HG02623 (cell line): ENCODE data around the gene ARFRP1.
"Not testable (repeated sequence)": the region's sequence is repeated elsewhere in the genome, so short reads cannot be mapped to it uniquely, and the experiment has no call there.

ENCODE experiments used
- ATAC-seq: cut with Tn5 transposase; IDR thresholded peaks from one replicate; pipeline ENCODE4 v1.9.1; 2021; ENCODE audit warnings: moderate library complexity; ENCODE audit not compliant: unreplicated experiment

ARFRP1 gene

DNA sequence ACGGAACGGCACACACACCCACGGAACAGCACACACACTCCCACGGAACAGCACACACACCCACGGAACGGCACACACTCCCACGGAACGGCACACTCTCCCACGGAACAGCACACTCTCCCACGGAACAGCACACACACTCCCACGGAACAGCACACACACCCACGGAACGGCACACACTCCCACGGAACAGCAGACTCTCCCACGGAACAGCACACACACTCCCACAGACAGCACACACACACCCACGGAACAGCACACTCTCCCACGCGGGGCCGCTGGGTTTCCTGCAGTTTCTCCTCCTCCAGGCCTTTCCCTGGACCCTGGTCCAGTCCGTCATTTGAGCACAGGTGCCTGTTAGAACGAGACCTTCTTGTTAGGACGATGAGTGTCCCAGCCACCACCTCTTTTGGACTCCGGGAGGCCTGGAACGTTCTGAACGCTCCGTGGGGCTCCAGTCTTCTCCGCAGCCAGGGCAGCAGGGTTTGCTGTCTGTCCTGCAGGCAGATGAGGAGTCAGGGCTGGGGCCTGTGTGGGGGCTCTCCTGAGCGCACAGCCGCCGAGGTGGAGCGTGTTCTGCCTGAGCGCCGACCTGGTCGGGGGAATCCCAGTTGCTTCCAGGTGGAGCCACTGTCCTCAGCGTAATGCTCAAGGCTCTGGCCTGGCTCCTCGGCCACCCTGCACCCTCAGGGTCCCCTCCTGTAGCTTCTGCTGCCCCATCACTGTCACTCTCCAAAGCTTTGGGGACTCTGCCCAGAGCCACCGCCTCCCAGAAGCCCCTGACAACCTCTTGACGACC, 28.9 kb downstream of the ARFRP1 start:
- no peak for ATAC-seq

- ATAC-seq = no peak
Observed at GRCh38 chr20:63678071-63678470, 29.7 kb downstream of the ARFRP1 start.

- no peak for ATAC-seq
Observed at GRCh38 chr20:63675681-63676368, 32.0 kb downstream of the ARFRP1 start.

GRCh38 chr20:63673951-63674350, 33.8 kb downstream of the ARFRP1 start:
- no peak for ATAC-seq

- ATAC-seq = no peak
Observed at GRCh38 chr20:63672666-63673065, 35.1 kb downstream of the ARFRP1 start.

GRCh38 chr20:63671695-63672094, 36.1 kb downstream of the ARFRP1 start:
- ATAC-seq = not testable (repeated sequence)

- no peak for ATAC-seq
Observed at GRCh38 chr20:63668351-63668750, 39.4 kb downstream of the ARFRP1 start.

DNA sequence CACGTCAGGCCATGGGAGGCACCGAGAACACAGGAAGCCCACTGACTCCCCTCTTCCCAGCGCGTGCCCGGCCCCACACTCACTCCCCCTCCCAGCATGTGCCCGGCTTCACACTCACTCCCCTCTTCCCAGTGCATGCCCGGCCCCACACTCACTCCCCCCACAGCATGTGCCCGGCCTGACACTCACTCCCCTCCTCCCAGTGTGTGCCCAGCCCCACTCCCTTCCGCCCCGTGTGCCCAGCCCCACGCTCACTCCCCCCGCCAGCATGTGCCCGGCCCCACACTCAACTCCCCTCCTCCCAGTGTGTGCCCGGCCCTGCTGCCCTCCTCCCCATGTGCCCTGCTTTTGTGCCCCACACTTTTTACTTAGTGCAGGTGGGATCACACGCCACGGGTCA, 39.9 kb downstream of the ARFRP1 start:
- ATAC-seq = no peak

GRCh38 chr20:63665708-63666107, 42.1 kb downstream of the ARFRP1 start:
- no peak for ATAC-seq

- no peak for ATAC-seq
Observed at GRCh38 chr20:63664861-63665594, 42.7 kb downstream of the ARFRP1 start.

DNA sequence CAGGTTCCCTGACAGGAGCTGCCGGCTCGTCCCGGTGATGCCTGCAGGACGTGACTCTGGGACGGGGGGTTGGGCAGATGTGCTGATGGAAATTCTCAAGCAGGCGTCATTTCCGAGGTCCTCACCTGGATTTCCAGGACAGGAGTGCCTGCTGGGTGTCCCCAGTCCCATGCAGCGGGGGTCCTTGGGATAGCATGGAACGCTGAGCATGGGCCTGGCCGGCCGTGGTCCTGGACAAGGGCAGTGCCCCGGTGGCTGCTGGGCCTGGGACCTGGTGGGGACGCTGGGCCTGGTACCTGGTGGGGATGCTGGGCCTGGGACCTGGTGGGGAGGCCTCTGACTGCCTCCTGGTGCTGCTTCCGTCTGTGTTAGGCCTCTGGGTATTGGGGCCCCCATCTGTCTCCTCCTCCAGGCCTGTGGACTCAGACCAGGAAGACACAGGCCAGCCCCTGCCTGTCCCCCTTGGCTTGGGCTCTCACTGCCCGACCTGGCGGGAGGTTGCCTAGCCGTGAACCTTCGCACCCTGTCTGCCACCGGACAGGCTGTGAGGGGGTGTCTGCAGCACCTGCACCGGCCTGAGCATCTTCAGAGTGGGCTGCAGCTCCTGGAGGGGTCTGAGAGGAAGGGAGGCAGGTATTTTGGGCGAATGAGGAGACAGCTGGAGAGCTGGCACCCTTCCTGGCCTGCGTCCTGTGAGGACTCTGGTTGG, 43.5 kb downstream of the ARFRP1 start:
- no peak for ATAC-seq

GRCh38 chr20:63663332-63664066, 44.3 kb downstream of the ARFRP1 start:
- no peak for ATAC-seq

DNA sequence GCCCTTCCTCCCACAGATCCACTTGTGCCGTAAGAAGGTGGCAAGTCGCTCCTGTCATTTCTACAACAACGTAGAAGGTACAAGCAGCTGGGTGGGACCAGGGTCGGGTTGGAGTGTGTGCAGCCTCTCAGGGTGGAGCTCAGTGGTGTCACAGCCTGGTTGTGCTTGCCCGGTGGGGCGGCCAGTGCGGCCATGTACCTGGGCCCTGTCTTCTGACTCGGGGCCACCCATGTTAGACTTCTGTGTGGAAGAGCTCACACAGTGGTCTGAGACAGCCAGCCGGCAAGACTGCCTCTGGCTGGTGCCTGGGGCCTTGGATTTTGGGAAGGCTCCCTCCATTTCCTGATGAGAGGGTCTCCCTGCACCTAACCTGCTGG, 45.0 kb downstream of the ARFRP1 start:
- no peak for ATAC-seq

- no peak for ATAC-seq
Observed at GRCh38 chr20:63661959-63662812, 45.6 kb downstream of the ARFRP1 start.

DNA sequence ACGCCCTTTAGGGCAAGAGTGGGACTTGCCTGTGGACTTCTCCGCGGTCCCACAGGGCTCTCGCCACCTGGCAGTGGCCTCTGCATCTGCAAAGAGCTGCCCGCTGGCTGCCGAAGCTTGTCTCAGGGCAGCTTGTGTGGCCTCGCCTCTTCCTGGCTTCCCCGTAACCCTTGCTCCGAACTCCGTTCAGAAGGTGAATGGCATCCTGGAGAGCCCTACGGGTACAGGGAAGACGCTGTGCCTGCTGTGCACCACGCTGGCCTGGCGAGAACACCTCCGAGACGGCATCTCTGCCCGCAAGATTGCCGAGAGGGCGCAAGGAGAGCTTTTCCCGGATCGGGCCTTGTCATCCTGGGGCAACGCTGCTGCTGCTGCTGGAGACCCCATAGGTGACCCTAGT, 46.7 kb downstream of the ARFRP1 start:
- ATAC-seq = no peak

DNA sequence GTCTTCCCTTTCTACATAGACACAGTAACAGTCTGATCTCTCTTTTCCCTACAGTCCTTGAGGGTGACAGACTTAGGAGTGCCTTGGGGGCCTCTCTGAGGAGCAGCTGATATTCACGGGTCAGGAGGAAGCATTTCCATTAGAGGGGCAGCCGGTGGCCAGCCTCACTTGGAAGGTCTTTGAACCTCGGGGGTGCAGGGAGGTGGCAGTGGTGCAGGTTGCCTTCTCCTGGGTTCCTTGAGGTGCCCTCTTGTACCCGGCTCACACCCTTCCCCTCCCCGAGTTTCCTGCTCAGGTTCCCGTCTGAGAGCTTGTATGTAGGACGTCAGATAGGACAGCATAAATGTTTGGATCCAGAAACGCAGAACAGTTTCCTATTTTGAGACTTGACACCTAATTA, 47.2 kb downstream of the ARFRP1 start:
- ATAC-seq = no peak

DNA sequence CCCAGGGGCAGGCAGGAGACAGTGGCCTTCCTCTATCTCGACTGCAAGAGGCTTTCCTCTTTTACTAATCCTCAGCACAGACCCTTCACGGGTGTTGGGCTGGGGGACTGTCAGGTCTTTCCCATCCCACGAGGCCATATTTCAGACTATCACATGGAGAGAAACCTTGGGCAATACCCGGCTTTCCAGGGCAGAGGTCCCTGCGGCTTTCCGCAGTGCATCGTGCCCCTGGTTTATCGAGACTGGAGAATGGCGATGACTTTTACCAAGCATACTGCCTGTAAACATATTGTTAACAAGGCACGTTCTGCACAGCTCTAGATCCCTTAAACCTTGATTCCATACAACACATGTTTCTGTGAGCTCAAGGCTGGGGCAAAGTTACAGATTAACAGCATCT, 47.6 kb downstream of the ARFRP1 start:
- ATAC-seq = not testable (repeated sequence)

DNA sequence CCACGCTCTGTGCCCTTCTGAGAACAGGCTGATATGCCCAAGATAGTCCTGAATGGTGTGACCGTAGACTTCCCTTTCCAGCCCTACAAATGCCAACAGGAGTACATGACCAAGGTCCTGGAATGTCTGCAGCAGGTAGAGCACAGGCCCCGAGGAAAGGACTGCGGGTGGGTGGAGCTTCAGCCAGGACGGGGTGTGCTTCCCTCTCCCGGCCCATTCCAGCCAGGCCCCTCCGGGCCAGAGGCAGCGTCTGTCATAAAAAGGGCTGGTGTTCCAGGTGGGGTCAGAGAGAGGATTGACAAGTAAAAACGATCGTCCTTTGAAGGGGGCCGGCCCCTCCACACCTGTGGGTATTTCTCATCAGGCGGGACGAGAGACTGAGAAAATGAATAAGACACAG, 48.4 kb downstream of the ARFRP1 start:
- no peak for ATAC-seq

- peak; percentile 9 for ATAC-seq
Observed at GRCh38 chr20:63658749-63659187, 49.0 kb downstream of the ARFRP1 start.
